Measurements from ENCODE around the gene CD200R1L. TPM values are rescaled to one million over a fixed set of nuclear protein-coding genes. Genes with fewer than 3 reads are reported as not detected.

The CD200R1L gene
- total and polyA plus RNA-seq, 2 experiments from 2014 or later = not detected

DNA sequence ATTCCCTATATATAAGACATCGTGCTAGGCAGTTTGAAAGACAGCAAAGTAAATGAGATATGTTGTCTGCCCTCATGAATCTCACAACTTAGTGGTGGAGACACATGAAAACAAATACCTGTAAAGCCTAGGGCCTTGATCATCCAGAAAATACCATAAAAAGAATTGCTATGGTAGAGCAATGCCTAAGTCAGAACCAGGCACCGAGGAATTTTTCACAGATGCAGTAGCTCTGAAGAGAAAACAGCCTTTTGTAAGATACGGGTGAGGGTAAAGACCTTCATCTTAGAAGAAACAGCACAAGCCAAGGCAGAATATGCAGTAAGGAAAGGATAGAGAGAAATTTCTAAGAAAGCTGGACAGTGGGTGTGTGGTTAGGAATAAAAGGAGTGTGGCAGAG is 36.1 kb downstream of the CD200R1L start:
- H3K4me2 ChIP-seq = peak overlapping the region; percentile 25
- no peaks in the 10 kb centered on the region for H3K36me3 ChIP-seq (replicated peaks; ENCODE audit: insufficient read depth, low read depth)
- WGBS (ENCODE audit: low lambda C conversion rate, missing lambda C conversion rate) = 84% methylated on average over 3 of the region's 3 CpGs
- H3K4me3 ChIP-seq = no peak overlapping the region
- peak overlapping the region; percentile 54 for H3K27ac ChIP-seq
- H3K9me2 ChIP-seq (replicated peaks; ENCODE audit: insufficient read depth) = no peaks in the 10 kb centered on the region
- no peaks in the 10 kb centered on the region for H3K9me3 ChIP-seq (ENCODE audit: low read depth)
- H3K4me1 ChIP-seq (ENCODE audit: insufficient read depth) = peaks cover 16% of the 10 kb centered on the region
- no peaks in the 10 kb centered on the region for H4K20me1 ChIP-seq (ENCODE audit: insufficient read depth, poor library complexity, severe bottlenecking)
- no peak for DNase-seq (ENCODE audit: low spot score)
- no peaks in the 10 kb centered on the region for H3K27me3 ChIP-seq
- H3K79me2 ChIP-seq = no peaks in the 10 kb centered on the region
- no peak for TF ChIP-seq EZH2 (IDR thresholded peaks at IDR 0.05; ENCODE audit: borderline replicate concordance)
- TF ChIP-seq EZH2phosphoT487 (IDR thresholded peaks at IDR 0.05; ENCODE audit: low read depth, severe bottlenecking, unreplicated experiment) = no peak
- TF ChIP-seq, protein P1, sequence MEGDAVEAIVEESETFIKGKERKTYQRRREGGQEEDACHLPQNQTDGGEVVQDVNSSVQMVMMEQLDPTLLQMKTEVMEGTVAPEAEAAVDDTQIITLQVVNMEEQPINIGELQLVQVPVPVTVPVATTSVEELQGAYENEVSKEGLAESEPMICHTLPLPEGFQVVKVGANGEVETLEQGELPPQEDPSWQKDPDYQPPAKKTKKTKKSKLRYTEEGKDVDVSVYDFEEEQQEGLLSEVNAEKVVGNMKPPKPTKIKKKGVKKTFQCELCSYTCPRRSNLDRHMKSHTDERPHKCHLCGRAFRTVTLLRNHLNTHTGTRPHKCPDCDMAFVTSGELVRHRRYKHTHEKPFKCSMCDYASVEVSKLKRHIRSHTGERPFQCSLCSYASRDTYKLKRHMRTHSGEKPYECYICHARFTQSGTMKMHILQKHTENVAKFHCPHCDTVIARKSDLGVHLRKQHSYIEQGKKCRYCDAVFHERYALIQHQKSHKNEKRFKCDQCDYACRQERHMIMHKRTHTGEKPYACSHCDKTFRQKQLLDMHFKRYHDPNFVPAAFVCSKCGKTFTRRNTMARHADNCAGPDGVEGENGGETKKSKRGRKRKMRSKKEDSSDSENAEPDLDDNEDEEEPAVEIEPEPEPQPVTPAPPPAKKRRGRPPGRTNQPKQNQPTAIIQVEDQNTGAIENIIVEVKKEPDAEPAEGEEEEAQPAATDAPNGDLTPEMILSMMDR (IDR thresholded peaks at IDR 0.05; ENCODE audit: poor library complexity) = no peak
- no peak overlapping the region for H2AFZ ChIP-seq

GRCh38 chr3:112808136-112808535 is 38.5 kb downstream of the CD200R1L start:
- H2AFZ ChIP-seq = no peak overlapping the region
- H3K9me2 ChIP-seq (replicated peaks; ENCODE audit: insufficient read depth) = no peaks in the 10 kb centered on the region
- no peaks in the 10 kb centered on the region for H3K9me3 ChIP-seq (ENCODE audit: low read depth)
- peaks cover 16% of the 10 kb centered on the region for H3K4me1 ChIP-seq (ENCODE audit: insufficient read depth)
- H3K79me2 ChIP-seq = no peaks in the 10 kb centered on the region
- DNase-seq (ENCODE audit: low spot score) = no peak
- H3K27ac ChIP-seq = no peak overlapping the region
- WGBS (ENCODE audit: low lambda C conversion rate, missing lambda C conversion rate) = 74% methylated on average over 2 of the region's 2 CpGs
- H3K4me3 ChIP-seq = no peak overlapping the region
- H3K27me3 ChIP-seq = no peaks in the 10 kb centered on the region
- TF ChIP-seq EZH2 (IDR thresholded peaks at IDR 0.05; ENCODE audit: borderline replicate concordance) (no peak), EZH2phosphoT487 (IDR thresholded peaks at IDR 0.05; ENCODE audit: low read depth, severe bottlenecking, unreplicated experiment) (no peak)
- TF ChIP-seq, protein P1 (IDR thresholded peaks at IDR 0.05; ENCODE audit: poor library complexity) = no peak
- no peak overlapping the region for H3K4me2 ChIP-seq
- H4K20me1 ChIP-seq (ENCODE audit: insufficient read depth, poor library complexity, severe bottlenecking) = no peaks in the 10 kb centered on the region
- no peaks in the 10 kb centered on the region for H3K36me3 ChIP-seq (replicated peaks; ENCODE audit: insufficient read depth, low read depth)

GRCh38 chr3:112807685-112808084 is 39.0 kb downstream of the CD200R1L start:
- H3K27ac ChIP-seq = no peak overlapping the region
- peaks cover 16% of the 10 kb centered on the region for H3K4me1 ChIP-seq (ENCODE audit: insufficient read depth)
- 66% methylated on average over 4 of the region's 4 CpGs for WGBS (ENCODE audit: low lambda C conversion rate, missing lambda C conversion rate)
- H4K20me1 ChIP-seq (ENCODE audit: insufficient read depth, poor library complexity, severe bottlenecking) = no peaks in the 10 kb centered on the region
- no peak overlapping the region for H2AFZ ChIP-seq
- no peak overlapping the region for H3K4me2 ChIP-seq
- no peak for DNase-seq (ENCODE audit: low spot score)
- H3K36me3 ChIP-seq (replicated peaks; ENCODE audit: insufficient read depth, low read depth) = no peaks in the 10 kb centered on the region
- TF ChIP-seq, protein P1 (IDR thresholded peaks at IDR 0.05; ENCODE audit: poor library complexity) = no peak
- TF ChIP-seq EZH2 (IDR thresholded peaks at IDR 0.05; ENCODE audit: borderline replicate concordance) (no peak), EZH2phosphoT487 (IDR thresholded peaks at IDR 0.05; ENCODE audit: low read depth, severe bottlenecking, unreplicated experiment) (no peak)
- H3K79me2 ChIP-seq = no peaks in the 10 kb centered on the region
- H3K27me3 ChIP-seq = no peaks in the 10 kb centered on the region
- H3K9me3 ChIP-seq (ENCODE audit: low read depth) = no peaks in the 10 kb centered on the region
- H3K9me2 ChIP-seq (replicated peaks; ENCODE audit: insufficient read depth) = no peaks in the 10 kb centered on the region
- no peak overlapping the region for H3K4me3 ChIP-seq

GRCh38 chr3:112806903-112807302 is 39.8 kb downstream of the CD200R1L start:
- no peaks in the 10 kb centered on the region for H3K9me2 ChIP-seq (replicated peaks; ENCODE audit: insufficient read depth)
- no peaks in the 10 kb centered on the region for H3K9me3 ChIP-seq (ENCODE audit: low read depth)
- no peak overlapping the region for H3K27ac ChIP-seq
- no peak overlapping the region for H2AFZ ChIP-seq
- WGBS (ENCODE audit: low lambda C conversion rate, missing lambda C conversion rate) = 82% methylated on average over 5 of the region's 5 CpGs
- peaks cover 9% of the 10 kb centered on the region for H3K4me1 ChIP-seq (ENCODE audit: insufficient read depth)
- H3K79me2 ChIP-seq = no peaks in the 10 kb centered on the region
- H4K20me1 ChIP-seq (ENCODE audit: insufficient read depth, poor library complexity, severe bottlenecking) = no peaks in the 10 kb centered on the region
- TF ChIP-seq EZH2 (IDR thresholded peaks at IDR 0.05; ENCODE audit: borderline replicate concordance) = no peak
- TF ChIP-seq EZH2phosphoT487 (IDR thresholded peaks at IDR 0.05; ENCODE audit: low read depth, severe bottlenecking, unreplicated experiment) = no peak
- TF ChIP-seq, protein P1 (IDR thresholded peaks at IDR 0.05; ENCODE audit: poor library complexity) = no peak
- no peak overlapping the region for H3K4me3 ChIP-seq
- no peak overlapping the region for H3K4me2 ChIP-seq
- H3K27me3 ChIP-seq = no peaks in the 10 kb centered on the region
- H3K36me3 ChIP-seq (replicated peaks; ENCODE audit: insufficient read depth, low read depth) = no peaks in the 10 kb centered on the region
- no peak for DNase-seq (ENCODE audit: low spot score)
